HG02623 (cell line): ENCODE measurements around the gene ACTRT3.
A peak's percentile ranks its signal among the peaks of the same experiment; 100 is the strongest.
"Not testable (repeated sequence)": the region's sequence is repeated elsewhere in the genome, so short reads cannot be mapped to it uniquely, and the experiment has no call there.

Experiments used
- ATAC-seq: cut with Tn5 transposase; IDR thresholded peaks from one replicate; pipeline ENCODE4 v1.9.1; 2021; ENCODE audit warnings: moderate library complexity; ENCODE audit not compliant: unreplicated experiment

ACTRT3 gene

GRCh38 chr3:169772897-169773816 is 3.8 kb upstream of the ACTRT3 start, which contains the start of gene MYNN:
Gene MYNN (plus strand): TSS chr3:169773396. CDS start chr3:169774296, 900 bp downstream.
- peak; percentile 71 for ATAC-seq

DNA sequence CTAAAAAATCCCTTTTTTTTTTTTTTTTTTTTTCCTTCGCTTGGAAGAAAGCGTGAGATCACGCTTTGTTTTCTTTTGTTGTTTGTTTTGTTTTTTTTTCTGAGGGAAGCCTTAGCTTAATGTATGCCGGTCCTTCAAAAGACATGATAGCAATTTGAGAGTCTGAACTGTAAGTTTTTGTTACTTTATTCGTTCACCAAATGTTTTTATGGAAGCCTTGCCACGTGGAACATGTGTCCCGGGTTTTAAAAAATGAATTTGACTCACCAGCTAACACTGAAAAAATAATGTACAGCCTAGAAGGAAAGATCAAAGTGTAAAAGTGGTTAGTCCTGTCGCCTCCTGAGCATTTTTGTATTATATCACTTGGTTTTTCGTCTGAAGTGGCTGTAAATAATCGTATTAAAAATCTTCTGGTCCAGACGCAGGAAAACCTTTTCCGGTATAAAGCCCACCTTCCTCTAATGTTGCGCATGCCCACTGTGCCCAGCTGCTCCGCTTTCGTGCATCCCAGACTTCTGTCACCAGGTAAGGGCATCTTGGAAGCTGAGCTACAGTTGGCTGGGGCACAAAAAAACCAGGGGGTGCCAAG is 3.0 kb upstream of the ACTRT3 start:
- ATAC-seq: peak; percentile 15

DNA sequence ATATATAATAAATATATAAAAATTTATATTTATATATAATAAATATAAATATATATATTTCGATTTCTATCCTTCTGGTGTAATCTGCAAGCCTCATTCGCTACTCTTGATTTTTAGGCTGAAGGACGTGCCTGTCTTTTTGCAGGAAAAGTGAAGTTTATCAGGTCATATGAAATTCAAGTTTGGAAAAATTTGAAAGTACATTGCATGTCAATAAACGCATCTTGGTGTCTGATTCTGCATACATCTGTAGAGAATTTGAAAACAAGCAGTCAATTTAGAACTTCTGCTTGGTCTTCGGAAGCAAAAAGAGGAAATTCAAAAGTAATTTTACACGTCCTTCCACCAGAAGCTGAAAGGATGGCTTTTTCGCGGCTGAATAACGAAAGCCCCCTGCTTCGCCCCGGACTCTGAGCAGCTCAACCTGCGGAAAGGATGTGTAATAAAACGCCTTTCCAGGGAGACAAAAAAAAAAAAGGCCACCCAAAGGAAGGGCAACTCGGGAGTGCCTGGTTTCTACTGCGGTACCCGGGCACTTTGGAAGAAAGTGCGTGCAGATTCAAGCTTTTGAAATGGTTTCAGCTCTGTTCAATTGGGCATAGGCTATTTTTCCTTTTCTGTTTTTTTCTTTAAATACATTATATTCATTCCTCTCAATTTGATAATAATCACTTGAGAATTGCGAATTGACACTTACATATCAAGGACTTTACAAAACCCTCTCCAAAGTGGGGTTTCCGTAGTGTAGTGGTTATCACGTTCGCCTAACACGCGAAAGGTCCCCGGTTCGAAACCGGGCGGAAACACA is 2.3 kb upstream of the ACTRT3 start:
- no peak for ATAC-seq

DNA sequence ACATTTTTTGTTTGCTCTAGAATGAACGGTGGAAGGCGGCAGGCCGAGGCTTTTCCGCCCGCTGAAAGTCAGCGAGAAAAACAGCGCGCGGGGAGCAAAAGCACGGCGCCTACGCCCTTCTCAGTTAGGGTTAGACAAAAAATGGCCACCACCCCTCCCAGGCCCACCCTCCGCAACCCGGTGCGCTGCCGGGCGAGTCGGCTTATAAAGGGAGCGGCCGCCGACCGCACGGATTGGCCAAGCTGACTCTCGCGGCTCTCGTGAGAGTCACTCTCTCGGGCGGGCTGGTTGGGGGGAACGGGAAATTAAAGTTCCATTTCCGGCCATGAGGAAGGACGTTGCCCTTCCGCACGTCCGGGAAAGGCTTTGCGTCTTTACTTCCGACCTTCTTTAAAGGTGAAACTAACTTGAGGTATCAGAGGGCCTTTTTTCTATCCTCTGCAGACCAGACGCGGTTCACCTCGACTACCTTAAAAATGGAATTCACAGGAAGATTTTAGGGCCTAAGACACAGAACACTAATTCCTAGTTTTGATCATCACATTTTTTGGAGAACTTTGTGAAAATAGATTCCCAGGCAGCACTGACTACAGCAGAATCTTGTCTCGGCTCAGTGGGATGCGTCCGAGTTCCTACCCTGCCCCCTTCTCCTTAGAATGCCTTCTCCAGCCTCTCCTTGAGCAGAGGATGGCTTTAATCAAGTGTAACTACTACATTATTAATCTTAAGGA is 4.3 kb downstream of the ACTRT3 start, which contains the start of gene TERC:
Gene TERC (minus strand): TSS at position 179 of the 731 bp plus-strand sequence.
- peak; percentile 74 for ATAC-seq

GRCh38 chr3:169764312-169764881 is 5.0 kb downstream of the ACTRT3 start:
- peak; percentile 31 for ATAC-seq

DNA sequence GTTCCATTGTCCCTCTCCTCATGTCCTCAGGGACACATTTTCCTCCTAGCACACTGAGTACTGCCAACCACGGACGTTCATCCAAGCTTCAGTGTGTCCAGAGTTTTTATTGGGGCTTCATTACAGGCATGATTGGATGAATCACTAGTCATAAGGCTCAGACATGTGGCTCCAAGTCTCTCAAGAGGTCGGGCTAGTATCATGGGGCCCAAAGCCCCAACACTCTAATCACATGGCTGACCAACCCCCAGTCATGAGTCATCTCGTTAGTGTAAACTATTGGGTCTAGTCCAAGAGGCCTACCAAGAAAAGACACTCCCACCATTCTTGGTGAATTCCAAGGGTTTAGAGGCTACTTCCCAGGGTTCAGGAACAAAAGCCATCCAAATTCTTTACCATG is 8.9 kb downstream of the ACTRT3 start:
- ATAC-seq: no peak

DNA sequence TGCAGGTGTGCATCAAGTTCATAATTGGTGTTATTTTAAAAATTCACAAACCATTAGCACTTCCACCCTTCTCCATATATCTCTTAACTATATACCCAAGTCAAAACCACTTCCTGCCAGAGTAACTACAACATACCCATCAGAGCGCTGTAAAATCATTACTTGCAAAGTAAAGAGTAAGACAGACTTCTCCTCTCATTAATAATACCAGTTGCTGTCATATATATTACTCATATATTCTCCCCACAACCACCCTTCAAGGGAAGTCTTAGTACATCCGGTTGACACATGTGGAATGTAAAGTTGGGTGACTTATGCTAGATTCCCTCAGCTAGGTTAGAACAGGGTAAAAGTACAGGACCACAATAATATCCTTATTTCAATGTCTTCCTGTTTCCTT is 10.1 kb downstream of the ACTRT3 start:
- ATAC-seq: peak; percentile 44

DNA sequence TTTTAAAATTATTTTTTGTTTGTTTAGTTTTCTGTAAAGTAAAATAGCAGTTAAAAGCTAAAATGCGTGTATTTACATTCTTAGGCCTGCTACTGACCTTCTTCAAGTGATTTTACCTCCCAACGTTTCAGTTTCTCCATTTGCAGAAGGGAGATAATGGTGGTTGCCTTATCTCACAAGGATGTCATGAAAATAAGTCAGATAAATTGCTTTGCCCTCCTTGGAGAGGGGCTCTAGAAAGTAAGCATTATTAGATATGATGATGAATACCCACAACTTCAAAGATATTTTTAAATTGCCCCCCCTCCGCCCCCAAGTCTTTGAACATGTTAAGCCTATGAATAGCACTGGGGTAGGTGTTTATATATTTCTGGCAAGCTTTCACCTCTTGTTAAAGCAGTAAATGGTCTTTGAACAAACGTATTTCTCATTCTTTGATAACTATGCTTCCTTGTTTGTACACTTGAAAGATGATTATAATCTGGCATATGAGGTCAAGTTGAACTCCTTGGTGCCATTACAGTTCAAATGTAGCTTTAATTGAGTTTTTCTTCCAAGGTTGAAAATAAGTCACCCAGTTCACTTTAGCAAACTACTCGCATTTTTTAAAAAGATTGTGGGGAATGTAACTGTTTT is 10.9 kb downstream of the ACTRT3 start:
- no peak for ATAC-seq

GRCh38 chr3:169755488-169755887 is 13.9 kb downstream of the ACTRT3 start:
- no peak for ATAC-seq

GRCh38 chr3:169754711-169755110 is 14.7 kb downstream of the ACTRT3 start:
- ATAC-seq: no peak

- no peak for ATAC-seq
These were observed 17.5 kb downstream of the ACTRT3 start for GRCh38 chr3:169751875-169752274.

- ATAC-seq: no peak
These were observed 18.7 kb downstream of the ACTRT3 start for GRCh38 chr3:169750665-169751064.

DNA sequence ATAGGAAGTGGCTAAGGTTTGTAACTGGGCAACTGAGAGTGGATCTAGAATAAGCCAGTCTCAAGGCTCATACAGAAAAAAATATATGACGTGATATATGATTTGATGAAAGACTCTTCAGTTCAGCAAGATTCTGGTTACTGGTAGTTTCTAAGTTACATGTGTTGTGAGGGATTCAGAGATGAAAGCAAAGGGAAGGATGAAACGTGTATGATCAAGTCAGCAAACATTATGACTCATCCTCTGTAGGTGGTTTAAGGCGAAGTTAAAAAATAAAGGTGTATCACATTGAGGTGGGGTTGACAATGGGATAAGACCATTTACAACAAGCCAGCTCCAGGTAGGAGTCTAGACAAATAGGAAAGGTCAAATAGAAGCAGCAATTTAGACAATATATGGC is 20.7 kb downstream of the ACTRT3 start:
- ATAC-seq: no peak

GRCh38 chr3:169746924-169747323 is 22.4 kb downstream of the ACTRT3 start:
- ATAC-seq: no peak

DNA sequence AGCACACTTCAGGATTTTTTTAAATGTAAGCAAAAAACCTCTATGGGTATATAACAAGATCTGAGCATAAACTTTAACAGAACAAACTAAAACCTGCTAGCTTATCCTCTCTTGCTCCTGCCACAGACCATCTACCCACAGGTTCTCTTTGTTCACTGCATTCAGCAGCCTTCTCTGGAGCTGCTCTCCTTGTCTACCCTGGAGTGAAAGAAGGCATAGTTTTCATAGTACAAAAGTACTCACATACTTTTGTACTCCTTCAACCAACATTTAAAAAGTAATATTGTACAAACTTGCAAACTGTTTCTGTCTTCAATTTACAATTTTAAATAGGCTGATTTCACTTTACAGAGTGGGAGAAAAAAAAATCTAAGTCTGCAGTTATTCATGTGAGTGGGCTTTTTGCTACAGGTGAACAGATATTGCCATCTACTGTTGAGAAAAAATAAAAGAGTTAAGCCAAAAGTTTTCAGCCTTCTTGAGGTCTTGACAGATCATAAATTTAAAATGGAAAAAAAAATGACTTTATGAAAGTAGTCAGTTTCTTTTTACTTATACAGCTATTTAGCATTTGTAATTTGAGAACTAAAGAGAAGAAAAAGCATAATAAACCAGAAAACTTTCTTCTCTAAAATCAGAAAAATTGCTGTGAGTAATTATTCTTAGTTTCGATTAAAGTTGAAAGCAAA is 24.9 kb downstream of the ACTRT3 start:
- no peak for ATAC-seq

GRCh38 chr3:169739067-169739466 is 30.3 kb downstream of the ACTRT3 start:
- ATAC-seq: no peak

- not testable (repeated sequence) for ATAC-seq
These were observed 37.5 kb downstream of the ACTRT3 start for GRCh38 chr3:169731857-169732256.

DNA sequence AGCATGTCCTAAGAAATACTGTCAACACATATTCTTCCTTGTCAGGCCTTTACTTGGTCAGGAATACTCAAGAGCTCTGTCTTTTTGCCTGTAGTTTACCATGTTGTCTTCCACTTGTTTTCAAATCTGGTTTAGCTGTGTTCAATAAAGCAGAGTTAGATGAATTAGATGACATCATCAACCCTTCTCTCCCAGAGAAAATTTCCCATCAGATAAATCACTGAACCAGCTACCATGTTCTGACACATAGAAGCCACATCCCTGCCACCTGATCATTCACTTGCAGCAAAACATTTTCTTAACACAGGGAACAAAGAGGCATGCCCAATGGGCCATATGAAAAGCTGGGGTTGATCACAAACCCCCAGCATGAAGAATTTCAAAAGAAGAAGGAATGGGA is 46.6 kb downstream of the ACTRT3 start:
- ATAC-seq: no peak

GRCh38 chr3:169718415-169718814 is 50.9 kb downstream of the ACTRT3 start:
- not testable (repeated sequence) for ATAC-seq
